Subcutaneous abdominal adipose tissue (tissue), 5 donors: ENCODE data around the gene MITF.

Experiments
- H3K27ac ChIP-seq: one replicate; pipeline ENCODE4 v1.7.0; 2013; ENCODE audit warnings: low read depth, mild to moderate bottlenecking, inconsistent platforms, low read length, moderate library complexity
- H3K27me3 ChIP-seq, 5 donors: one replicate each; pipeline ENCODE4 v1.7.0; 2013; ENCODE audit warnings: low read length in 5 of 5, inconsistent platforms in 1 of 5; ENCODE audit not compliant: control insufficient read depth in 5 of 5, insufficient read depth in 4 of 5
- H3K36me3 ChIP-seq, 5 donors: one replicate each; pipeline ENCODE4 v1.7.0; 2013; ENCODE audit warnings: low read length in 5 of 5; ENCODE audit not compliant: control insufficient read depth in 5 of 5, insufficient read depth in 5 of 5
- H3K4me1 ChIP-seq, 5 donors: one replicate each; pipeline ENCODE4 v1.7.0; 2013; ENCODE audit warnings: low read length in 5 of 5, mild to moderate bottlenecking in 3 of 5, moderate library complexity in 1 of 5; ENCODE audit not compliant: control insufficient read depth in 5 of 5, insufficient read depth in 5 of 5
- H3K4me3 ChIP-seq, 5 donors: one replicate each; pipeline ENCODE4 v1.7.0; 2013; ENCODE audit warnings: low read length in 5 of 5, low read depth in 1 of 5
- H3K9ac ChIP-seq, 5 donors: one replicate each; pipeline ENCODE4 v1.7.0; 2013; ENCODE audit warnings: low read length in 5 of 5, mild to moderate bottlenecking in 4 of 5, moderate library complexity in 3 of 5
- H3K9me3 ChIP-seq, 5 donors: one replicate each; pipeline ENCODE4 v1.7.0; 2013; ENCODE audit warnings: low read length in 5 of 5; ENCODE audit not compliant: control insufficient read depth in 5 of 5
- donor health status: healthy.
- donor health status: healthy.
- donor health status: healthy.
- donor health status: healthy.
- donor health status: healthy.

The MITF gene

GRCh38 chr3:70003119-70003518 lies 263.9 kb downstream of the MITF start:
- Histone ChIP-seq H3K27me3 (no peaks in the 10 kb centered on the region), H3K9ac (no peak overlapping the region), H3K4me3 (no peak overlapping the region), H3K9me3 (peaks cover 0 to 3% (median 0%) of the 10 kb centered on the region in 5 donors), H3K27ac (no peak overlapping the region), H3K36me3 (no peaks in the 10 kb centered on the region), H3K4me1 (peaks cover 0 to 9% (median 8%) of the 10 kb centered on the region in 5 donors)

GRCh38 chr3:70006089-70006488 lies 266.8 kb downstream of the MITF start:
- Histone ChIP-seq H3K4me1 (no peaks in the 10 kb centered on the region), H3K4me3 (no peak overlapping the region), H3K9me3 (peaks cover 0 to 3% (median 0%) of the 10 kb centered on the region in 5 donors), H3K27me3 (no peaks in the 10 kb centered on the region), H3K9ac (no peak overlapping the region), H3K27ac (no peak overlapping the region), H3K36me3 (no peaks in the 10 kb centered on the region)

GRCh38 chr3:70010346-70010745 lies 271.1 kb downstream of the MITF start:
- Histone ChIP-seq H3K9ac (no peak overlapping the region), H3K4me1 (no peaks in the 10 kb centered on the region), H3K4me3 (no peak overlapping the region), H3K36me3 (no peaks in the 10 kb centered on the region), H3K9me3 (no peaks in the 10 kb centered on the region), H3K27ac (no peak overlapping the region), H3K27me3 (no peaks in the 10 kb centered on the region)

GRCh38 chr3:70011582-70011981 lies 272.3 kb downstream of the MITF start:
- Histone ChIP-seq H3K9me3 (no peaks in the 10 kb centered on the region), H3K27ac (no peak overlapping the region)

More at GRCh38 chr3:70011582-70011981, 272.3 kb downstream of the MITF start:
- Histone ChIP-seq H3K4me1 (no peaks in the 10 kb centered on the region), H3K27me3 (no peaks in the 10 kb centered on the region), H3K36me3 (no peaks in the 10 kb centered on the region), H3K9ac (no peak overlapping the region), H3K4me3 (no peak overlapping the region)
